Measurements from ENCODE around the gene OR9Q1.

DNA sequence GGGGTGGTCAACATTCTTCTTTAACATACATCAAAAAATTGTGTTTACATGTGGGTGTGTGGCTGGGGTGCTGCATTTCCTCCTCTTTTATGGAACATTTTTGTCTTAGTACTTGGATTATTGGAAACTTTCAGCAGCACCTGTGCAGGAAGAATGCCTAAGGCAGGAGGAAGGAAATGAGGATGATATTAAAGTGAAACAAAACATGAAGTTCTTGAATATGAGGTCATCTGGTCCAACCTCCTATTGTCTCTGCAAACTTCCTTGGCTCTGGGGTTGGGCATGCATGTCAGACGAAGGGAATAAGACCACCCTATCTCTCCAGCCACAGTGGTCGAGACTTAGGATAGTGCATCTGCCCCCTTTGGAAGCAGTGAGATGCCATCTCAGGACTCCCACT is 20.6 kb upstream of the OR9Q1 start:
- TF ChIP-seq POU5F1 (IDR thresholded peaks at IDR 0.05; ENCODE audit: low read depth, low read length) (no peak), YY1 (IDR thresholded peaks at IDR 0.05; ENCODE audit: low read depth, low read length) (no peak), CREB1 (IDR thresholded peaks at IDR 0.05) (no peak), CEBPB (IDR thresholded peaks at IDR 0.05; ENCODE audit: low read depth, low read length) (no peak), RAD21 (IDR thresholded peaks at IDR 0.05 in 1 of 2, conservative IDR thresholded peaks at IDR 0.05 in 1 of 2; ENCODE audit: low read depth in 2 of 2, low read length in 2 of 2) (no peak), TBP (IDR thresholded peaks at IDR 0.05; ENCODE audit: low read depth, low read length) (no peak)
